GM18511 (cell line): ENCODE data around the gene KIRREL3.

Experiments used
- ATAC-seq: cut with Tn5 transposase; IDR thresholded peaks from one replicate; pipeline ENCODE4 v1.9.1; 2021; ENCODE audit warnings: mild to moderate bottlenecking, moderate library complexity; ENCODE audit not compliant: unreplicated experiment

The KIRREL3 gene

DNA sequence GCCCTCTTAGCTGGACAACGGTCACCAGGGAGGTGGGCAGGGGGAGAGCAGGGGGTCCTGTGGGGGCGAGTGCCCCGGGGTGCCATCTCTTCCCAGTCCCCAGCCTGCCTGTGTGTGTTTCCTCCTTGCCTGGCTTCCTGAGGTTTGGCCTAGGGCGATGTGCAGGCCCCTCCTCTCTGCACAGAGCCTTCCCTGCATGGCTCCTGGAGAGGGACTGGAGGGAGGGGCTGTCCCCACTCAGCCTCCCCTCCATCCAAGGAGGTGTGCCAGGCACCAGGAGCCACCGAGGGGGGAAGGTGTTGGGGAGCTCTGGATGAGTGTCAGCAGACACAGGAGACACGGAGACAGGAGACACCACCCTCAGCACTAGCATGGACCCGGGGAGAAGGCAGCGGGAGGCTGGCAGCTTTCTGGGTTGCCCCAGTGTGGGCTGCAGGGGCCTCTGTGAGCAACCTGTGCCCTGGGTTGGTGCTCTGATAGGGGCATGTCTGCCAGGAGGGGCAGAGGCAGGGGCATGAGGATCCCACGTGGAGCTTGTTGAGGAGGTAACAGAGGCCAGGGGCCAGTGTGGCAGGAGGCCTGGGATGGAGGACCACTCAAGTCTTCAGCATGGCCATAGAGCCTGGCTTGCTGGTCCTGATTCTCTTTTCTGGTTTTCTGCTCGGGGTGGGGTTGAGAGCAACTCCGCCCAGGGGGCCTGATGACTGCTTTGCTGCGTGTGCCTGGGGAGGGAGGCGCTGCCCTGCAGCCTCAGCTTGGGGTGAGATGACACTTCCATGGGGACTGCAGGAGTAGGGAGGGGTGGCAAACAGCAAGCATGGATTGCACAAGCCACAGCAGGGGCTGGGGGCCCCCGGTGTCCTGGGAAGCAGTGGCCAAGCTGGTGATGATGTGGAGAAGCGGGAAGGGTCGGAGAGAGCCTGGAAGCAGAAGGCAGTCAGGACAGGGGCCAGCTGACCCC, 566.3 kb downstream of the KIRREL3 start:
- ATAC-seq: no peak

DNA sequence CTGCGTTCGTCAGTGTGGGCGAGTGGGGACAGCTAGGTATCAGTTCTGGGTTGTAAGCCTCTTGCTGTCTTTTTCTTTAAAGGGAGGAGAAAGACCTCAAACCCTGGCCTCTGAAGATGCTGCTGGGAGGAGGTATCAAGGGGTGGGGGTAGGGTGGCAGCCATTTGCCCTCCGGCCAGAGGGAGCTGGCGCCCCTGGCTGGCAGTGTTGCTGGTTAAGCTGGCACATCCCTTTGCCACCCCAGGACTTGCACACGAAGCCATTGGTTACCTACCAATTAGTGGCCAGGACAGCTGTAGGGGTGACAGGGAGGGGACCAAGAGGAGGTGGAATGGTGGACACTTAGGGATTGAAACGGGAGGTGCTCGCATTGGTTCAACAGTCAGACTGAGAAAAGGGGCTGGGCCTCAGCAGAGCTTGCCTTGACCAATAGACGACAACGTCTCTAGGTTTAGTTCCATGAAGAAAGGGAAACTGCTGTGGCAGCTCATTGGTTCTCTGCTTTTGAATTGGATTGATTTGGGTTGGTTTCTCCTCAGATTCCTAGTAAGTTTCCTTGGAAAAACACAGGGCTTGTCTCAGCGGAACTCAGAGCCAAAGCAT, 567.2 kb downstream of the KIRREL3 start:
- ATAC-seq: no peak

DNA sequence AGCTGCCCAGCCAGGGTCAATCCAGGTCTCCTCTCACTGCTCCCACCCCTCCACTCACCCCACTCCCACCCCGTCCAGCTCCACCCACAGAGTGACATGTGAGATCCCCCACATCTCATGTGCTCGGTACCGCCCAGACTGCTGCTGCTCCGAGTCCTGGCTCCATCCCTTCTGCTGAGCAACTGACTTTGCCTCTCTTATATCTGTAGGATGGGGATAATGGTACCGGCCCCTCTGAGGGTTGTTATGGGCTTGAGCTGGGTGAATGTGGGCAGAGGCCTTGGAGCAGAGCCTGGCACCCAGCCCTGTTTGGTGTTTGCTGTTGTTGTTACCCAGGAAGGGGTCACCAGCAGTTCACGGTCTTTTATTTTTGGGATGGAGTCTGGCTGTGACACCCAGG, 568.0 kb downstream of the KIRREL3 start:
- ATAC-seq: no peak

DNA sequence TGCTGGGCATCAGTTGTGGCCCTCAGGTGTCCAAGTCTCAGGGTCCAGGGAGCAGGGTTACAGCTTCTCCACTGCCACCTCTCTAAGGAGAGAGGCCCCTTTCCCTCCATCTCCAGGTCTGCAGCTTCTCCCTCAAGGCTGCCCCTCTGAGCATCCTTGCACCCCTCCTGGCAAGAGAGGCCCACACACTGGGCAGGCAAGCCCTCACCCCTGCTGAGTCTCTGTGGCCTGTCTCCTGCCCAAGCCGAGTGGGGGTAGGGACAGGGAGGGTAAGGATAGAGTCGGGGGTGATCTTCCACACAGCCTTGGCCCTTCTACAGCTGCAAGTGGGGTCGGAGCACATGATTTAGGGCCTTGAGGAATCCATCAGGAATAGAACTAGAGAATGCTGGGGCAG, 568.5 kb downstream of the KIRREL3 start:
- ATAC-seq: no peak

DNA sequence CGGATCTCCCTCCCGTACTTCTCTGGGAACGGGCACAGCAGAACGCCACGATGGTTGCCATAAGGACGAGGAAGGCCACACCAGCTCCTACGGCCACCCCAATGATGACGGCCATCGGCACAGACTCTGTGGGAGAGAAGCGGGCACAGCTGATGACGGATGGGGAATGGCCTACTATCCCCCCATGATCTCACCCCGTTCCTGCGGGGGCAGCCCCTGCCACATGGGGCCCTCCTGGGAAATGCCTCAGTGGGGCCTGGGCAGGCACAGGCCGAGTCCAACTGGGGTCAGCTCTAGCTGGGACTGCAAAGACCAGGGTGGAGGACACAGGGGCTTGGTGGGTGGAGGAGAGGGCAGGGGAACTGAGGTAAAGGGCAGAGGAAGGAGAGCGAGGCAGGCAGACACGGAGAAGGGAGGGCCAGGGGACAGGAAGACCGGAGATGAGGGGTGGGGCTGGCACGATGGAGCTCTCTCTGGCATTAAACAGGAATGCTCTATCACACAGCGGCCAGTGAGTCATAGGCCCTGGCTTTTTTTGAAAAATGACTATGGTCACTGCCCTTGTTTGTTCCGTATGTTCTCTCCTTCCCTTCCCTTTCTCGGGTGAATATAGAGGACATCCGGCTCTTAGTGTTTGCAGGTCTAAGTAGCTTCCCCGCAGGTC, 569.0 kb downstream of the KIRREL3 start:
- ATAC-seq: no peak

DNA sequence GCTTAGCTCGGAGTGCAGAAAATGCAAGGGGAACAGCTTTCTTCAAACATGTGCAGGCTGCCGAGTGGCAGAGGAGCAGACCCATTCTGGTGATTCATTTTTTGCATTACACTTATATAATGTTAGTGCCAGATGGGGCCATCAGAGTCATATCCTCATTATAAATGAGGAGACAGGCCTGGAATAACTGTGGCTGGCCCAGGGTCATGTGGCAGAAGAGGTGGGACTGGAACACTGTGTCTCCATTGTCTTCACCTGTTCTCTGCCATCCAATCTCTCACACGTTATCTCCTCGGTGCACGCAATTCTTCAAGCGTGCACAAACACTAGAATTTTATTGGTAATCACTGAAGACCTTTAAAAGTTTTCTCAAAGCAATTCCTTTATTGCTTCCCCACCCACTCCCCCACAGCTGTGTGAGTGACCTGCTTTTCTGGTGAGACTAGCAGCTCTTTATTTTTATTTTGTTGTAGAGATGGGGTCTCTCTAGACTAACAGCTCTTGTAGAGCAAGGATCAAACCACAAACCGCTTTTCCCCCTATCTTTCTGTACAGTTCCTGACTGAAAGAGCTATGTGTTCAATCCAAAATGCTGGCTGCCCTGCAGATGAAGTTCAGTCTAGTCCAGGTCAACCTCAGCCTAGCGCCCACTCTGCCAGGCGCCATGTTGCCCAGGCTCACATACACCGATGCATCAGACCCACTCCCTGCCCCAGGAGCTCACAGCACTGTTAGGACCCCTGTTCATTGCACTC, 569.8 kb downstream of the KIRREL3 start:
- no peak for ATAC-seq

DNA sequence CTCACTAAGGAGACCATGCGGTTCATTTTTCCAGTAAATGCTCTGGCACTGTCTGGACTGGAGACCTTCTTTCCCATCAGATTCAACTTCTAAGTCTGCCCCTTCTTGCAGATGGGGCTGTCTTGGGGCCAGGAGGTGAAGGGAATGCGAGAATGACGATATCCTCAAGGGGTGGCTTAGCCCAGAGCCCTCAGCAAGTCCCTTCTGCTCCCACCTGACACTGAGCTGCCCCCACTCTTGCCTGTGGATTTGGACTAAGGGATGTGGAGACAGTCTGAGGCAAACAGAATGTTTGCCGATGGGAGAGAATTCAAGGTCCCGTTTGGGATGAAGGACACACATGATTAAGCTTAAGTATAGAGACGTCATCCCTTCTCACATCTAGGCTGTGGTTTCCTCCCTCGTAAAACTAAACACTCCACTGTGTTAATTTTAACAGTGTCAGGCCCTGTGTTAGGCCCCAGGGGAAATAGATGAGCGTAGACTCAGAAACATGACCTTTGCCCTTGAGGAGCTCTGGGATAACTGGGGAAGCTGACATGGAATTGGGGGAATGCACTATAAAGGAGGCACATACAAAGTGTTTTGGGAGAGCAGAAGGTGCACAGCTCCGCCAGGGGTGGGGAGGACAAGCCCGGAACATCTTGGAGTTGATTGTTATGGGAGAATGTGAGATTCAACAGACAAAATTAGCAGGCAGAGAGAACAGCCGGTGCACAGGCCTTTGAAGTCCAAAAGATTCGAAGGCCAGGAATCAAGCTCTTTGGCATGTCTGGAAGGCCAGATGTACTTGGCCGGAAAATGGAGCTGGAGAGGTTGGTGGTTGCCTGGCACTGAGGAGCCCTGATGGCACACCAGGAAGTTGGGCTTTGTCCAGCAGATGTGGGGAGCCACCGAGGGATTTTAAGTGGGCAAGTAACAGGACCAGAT, 573.5 kb downstream of the KIRREL3 start:
- peak; percentile 86 for ATAC-seq

DNA sequence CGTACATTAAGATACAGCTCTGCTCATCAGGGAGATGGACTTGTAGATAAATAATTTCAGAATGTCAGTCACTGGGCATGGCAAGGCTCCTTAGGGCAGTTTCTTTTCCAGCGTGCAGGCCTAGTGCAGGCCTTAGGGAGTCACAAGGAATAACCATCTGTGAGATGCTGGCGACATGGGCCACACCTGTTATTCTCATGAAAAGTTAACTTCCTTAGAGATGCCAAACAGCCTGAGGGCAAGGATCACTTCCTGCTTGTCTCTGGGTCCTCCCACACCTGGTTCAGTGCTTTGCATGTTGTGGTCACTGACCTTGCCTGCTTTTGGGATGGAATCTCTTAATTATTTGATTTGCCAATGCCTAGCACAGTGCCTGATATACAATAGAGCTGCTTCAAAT, 574.5 kb downstream of the KIRREL3 start:
- ATAC-seq: no peak

DNA sequence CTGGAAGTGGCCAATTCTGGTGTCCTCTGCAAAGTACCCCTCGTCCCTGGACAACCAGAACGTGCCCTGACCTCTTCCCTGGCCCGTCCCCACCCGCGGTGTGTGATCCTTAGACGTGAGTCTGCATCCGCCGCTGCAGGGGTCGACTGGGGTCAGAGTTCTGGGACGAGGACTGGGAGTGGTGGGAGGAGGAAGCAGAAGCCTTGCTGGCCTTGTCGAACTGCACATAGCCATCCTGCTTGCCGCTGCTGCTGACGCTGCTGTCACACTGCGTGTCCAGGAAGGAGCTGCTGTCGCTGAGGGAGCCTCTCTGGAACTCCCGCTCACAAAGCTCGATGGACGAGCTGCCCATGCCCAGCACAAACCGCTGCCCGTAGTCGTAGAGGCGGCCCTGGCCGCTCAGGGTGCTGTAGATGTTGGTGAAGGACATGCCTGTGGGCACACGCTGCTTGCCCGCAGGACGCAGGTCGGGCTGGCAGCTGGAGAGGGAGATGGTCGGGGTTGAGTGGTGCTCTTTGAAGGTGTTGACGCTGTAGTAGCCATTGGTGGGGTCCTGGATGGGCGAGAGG, 576.0 kb downstream of the KIRREL3 start:
- ATAC-seq: no peak

DNA sequence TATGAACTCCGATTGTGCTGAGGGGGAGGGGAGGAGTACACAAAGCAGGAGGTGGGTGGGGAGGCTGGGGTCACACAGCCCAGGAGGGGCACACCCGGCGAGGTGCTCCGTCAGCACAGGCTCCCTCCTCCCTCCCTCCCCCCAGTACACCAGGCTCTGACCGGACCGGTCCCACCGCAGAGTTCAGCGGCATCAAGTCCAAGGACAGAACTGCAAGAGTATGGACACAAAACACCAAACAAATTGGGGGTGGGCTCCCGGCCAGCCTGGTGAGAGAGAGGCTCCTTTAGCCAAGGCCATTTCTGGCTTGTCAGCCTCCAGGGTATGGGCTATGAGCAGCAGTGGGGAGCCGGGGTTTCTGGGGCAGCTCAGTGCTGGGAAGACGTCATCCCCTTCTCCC, 576.8 kb downstream of the KIRREL3 start:
- ATAC-seq: no peak

DNA sequence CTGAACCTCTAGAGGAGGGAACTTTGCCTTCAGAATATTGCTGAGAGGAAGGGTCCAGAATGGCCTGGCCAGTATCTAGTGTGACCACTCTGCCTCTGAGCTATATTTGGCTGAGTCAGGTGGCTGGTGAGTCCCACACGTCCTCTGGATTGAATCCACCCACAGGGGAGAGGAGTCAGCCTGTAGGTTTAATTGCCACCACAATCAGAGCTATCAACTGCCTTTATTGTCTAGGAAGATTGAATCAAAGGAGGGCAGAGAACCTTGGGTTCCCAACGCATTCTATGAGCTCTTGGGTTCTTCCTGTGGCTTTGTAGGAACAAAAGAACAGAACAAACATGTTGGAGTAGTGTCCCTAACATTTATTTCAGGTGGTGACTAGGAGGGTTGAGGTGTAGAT, 577.4 kb downstream of the KIRREL3 start:
- no peak for ATAC-seq

DNA sequence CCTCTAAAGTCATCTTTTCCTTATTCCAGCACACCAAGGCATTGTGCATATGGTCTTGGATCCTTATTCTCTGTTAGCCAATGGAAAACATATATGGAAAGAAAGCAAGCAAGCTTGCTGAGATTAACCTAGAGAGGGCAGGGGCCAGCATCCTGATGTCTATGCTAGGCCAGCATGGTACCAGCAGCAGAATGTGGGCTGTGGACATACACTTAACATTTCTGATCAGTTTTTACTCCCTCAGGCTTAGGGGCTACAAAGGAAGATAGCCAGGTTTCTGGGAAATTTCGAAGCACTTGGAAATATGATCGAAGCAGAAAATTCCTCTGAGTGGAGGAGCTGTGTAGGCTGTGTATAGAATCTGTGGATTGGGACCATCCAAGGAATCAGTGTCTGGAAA, 578.1 kb downstream of the KIRREL3 start:
- no peak for ATAC-seq

DNA sequence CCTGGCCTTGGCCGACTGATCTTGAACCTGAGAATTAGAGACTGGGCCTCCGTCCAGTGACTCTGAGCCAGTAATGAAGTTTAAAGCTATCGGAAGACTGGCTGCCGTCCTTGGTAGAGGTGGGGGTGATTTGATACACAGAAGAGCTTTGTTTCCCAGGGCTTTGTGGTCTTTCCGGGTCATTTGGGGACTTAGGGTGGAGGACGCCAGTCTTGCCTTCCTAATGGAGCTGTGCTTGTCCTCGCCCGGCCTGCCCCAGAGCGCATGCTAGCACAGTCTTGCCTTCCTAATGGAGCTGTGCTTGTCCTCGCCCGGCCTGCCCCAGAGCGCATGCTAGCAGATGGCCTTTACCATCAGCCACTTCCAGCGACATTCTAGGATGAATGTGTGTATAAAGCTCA, 579.3 kb downstream of the KIRREL3 start:
- ATAC-seq: no peak

DNA sequence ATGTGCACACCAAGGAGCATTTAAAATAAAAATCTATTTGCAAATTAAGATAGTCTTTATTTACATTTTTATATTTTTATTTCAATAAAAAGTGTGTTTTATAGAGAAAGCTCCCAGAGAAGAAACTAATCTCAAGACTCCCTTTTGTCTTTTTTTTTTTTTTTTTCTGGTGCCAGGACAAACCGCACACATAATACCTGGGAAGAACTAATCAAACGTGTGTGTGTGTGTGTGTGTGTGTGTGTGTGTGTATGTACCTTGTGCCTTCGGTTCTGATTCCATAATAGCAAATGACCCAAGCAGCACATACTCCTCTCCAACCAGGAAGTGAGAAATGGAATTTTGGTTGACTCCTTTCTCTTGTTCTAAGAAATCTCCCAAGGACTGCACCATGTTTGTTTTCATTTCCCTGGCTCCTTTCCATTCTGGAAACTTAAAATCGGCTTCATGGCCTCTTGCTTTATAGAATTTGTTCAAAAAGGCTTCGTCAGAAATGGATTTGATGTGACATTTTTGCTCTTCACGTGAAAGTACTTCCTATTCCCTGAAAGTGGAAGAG, 579.8 kb downstream of the KIRREL3 start:
- ATAC-seq: peak; percentile 3

DNA sequence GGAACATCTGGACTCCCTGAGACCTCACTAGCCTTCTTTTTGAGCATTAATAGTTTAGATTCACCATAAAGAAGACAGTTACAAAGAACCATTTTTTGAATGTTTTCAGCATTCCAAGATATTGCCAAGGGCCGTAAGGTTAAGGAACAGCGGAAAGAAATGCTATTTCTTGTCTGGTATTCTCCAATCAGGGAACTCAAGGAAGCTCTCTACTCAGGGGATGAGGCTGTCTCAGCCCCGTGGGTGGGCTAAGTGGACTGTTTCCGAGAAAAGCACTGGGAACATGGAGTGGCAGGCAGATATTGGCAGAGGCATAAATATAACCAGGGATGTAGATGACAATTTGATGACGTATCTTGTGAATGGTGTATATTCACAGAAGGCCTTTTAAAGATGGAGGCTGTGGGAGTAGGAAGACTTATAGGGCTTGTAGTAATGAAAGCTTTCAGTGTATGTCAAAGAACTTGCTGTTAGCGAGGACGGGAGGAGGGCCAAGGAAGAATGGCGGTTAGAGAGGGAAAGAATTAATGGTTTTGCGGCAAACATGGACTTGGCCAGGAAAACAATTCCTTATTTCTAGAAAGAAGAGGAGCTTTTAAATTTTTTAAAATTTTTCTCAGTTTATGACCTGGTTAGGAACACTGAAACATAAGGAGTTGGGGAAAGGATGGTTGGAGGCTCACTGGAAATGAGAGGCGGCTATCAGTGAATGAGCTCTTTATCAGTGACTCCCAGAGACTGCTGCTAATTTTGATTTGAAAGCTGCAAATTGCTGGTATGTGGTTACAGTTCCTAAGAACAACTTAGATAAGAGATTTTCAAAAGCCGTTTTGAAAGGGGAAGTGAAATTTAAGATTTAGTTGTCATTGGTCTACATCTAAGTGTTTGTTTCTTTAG, 580.5 kb downstream of the KIRREL3 start:
- peak; percentile 73 for ATAC-seq

DNA sequence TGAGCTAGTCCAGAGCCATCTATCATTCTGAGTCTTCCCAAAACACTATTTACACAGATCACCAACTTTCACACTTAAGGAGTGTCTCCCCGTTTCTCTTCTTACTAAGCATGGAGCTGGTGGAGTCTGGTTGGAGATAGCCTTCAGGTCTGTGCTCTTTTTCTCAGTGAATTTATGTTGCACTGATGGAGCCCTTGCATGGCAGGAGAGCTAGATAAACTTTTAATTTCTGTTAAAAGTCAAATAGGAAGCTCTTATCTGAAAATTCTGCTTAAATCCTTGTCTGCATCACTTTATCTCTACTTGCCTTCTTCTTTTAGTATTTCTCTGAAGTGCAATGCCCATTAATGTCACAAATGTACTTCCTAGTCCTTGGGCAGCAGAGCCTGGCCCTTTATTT, 581.7 kb downstream of the KIRREL3 start:
- no peak for ATAC-seq

DNA sequence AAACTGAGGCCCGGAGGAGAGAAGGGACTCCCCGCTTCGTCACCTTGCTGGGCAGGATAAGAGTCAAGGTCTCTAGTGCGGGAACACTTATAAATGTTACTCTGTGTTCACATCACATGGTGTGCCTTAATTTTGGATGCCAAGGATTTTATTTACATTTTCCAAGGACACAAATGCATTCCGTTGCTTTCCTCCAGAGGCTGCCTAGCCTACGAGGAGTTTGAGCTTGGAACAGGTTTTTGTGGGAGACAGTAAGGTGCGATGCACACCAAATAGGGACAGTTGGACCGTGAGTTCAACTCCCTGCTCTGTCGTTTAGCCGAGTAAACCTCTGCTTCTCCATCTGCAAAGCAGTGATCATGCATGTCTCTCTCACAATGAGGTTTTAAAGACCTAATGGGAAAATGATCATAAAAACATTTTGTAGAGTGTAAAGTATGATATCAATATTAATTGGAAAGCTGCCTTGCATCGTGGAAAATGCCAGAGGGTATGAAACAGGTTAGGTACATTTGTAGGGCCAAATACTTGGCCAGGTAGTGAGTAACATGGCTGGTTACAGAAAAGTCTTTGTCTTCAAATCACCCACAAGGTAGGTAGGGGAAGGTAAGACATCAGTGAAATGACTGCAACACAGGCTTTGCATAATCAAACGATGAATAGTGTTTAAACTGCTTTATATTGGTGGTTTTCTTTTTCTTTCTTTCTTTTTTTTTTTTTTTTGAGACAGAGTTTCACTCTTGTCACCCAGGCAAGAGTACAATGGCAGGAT, 583.3 kb downstream of the KIRREL3 start:
- ATAC-seq: no peak
